OCI-LY3 (cell line): Measurements from ENCODE around the gene PDE3A.

Source experiments
- CTCF ChIP-seq: fragments of 200-600, 300-600 bp; sonication (generic); IDR thresholded peaks from 2 replicates; pipeline ENCODE4 v1.5.1; 2014; ENCODE audit warnings: antibody characterized with exemption, low read length, low read depth
- EZH2phosphoT487 ChIP-seq: fragments of 200-600 bp; shearing (Covaris generic); IDR thresholded peaks from 2 replicates; pipeline ENCODE4 v1.6.1; 2018; ENCODE audit warnings: antibody characterized with exemption, mixed run types, low read depth

- TF ChIP-seq CTCF: no peak
- TF ChIP-seq EZH2phosphoT487: no peak
Observed at GRCh38 chr12:20731274-20731673, 362.9 kb downstream of the PDE3A start.
